Astrocyte of the spinal cord (primary cell): Measurements from ENCODE around the gene GRK5.

Experiments used
- DNase-seq: peaks from one replicate; pipeline ENCODE4 v3.0.0; 2011; ENCODE audit warnings: low read depth, low spot score
- H3K4me3 ChIP-seq: 2 replicates; pipeline ENCODE4 v1.5.1; 2011; ENCODE audit warnings: low read depth, mild to moderate bottlenecking, low read length, moderate library complexity
- CTCF ChIP-seq: IDR thresholded peaks from 2 replicates; pipeline ENCODE4 v1.5.1; 2012; ENCODE audit warnings: low read depth, mild to moderate bottlenecking, low read length, inconsistent platforms
- in situ Hi-C: cut with HindIII; loops from 2 replicates; pipeline ENCODE4 v1.10.0; 2017; ENCODE audit warnings: low sequenced_read_pairs

The GRK5 gene

DNA sequence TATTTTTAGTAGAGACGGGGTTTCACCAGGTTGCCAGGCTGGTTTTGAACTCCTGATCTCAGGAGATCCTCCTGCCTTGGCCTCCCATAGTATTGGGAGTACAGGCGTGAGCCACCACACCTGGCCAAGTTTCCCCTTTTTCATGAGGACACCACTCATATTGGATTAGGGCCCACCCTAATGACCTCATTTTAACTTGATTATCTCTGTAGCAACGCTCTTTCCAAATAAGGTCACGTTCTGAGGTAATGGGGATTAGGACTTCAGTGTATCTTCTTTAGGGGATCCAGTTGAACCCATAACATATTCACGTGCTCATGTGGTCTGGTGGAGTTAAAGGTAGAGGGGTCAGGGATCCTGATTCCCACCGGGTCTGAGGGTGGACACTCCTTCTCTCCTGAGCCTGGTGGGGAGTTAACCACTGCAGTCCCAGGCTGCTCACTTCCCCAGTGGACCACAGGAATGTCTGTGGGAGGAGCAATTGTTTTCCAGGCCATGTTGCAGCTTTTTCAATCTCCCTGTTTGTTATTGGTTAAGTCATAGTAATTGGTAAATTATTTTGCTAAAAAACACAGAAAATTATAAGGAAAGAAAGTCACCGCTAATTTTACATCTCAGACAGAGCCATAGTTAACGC lies 130.5 kb downstream of the GRK5 start:
- in situ Hi-C loops, result no loop called here
- TF ChIP-seq CTCF, result no peak
- peak; percentile 69 for DNase-seq
- no peak overlapping the region for H3K4me3 ChIP-seq

DNA sequence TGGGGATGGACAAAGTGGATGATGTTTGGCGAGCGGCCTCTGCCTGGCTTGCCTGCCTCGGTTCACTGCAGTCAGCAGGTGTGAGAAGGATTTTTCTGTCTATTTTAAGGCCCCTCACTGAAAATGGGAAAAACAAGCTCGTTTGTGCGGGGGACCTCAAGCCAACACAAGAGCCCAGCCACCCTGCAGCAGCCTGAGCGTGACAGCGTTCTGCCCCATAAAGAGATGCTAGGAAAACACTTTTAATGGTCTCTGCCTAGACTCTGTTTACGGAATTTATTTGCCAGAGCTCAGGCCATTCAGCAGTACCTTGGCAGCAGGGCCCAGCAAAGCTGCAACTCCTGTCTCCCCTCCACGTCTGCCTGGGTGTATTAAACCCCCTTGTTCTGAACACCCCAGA lies 131.7 kb downstream of the GRK5 start:
- in situ Hi-C loops, result no loop called here
- no peak overlapping the region for H3K4me3 ChIP-seq
- TF ChIP-seq CTCF, result no peak
- DNase-seq, result no peak

DNA sequence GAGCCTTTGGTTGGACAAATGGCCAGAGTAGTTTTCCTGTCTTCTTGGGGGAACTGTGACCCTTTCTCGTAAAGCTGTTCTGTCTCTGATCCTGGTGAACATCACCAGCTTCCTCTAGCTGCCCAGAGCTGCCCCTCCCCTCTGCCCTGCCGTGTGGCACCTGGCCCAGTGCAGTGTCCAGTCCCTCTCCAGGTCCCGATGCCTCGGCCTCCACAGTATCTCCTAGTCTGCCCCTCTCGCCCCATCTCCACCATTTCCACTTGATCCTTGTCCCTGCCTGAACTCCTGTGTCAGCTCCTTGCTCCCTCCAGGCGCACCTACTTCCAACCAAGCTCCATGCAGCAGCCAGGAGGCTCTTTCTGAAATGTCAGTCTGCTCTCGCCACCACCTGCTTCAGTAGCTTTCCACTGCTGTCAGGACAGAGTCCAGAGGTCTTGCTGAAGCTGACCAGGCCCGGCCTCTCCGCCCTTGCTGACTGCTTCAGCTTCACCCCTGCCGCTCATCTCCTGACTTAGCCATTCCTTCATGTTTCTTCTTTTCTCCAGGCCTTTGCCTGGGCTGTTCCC lies 133.6 kb downstream of the GRK5 start:
- TF ChIP-seq CTCF, result no peak
- DNase-seq, result no peak
- in situ Hi-C loops, result no loop called here
- H3K4me3 ChIP-seq, result no peak overlapping the region

GRCh38 chr10:119341459-119342301 lies 134.3 kb downstream of the GRK5 start:
- no peak overlapping the region for H3K4me3 ChIP-seq
- in situ Hi-C loops, result no loop called here
- no peak for TF ChIP-seq CTCF
- DNase-seq, result peak; percentile 71

DNA sequence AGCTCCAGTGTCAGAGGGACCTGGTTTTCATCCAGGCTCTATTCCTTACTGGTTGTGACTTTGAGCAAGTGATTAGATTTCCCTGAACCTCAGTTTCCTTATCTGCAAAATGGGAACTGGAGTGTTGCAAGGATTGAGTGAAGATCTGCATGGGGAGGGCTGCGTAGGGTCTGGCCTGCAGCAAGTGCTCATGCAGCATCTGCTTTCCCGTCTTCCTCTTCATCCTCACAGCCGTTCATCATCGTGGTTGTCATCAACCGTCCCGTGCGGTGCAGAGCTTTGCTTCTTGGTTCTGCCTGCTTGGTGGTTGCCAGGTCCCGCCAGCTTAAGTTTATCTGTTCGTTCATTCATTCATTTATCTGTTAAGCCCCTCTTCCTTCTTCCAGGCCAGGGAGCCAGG lies 135.0 kb downstream of the GRK5 start:
- no peak for DNase-seq
- no peak for TF ChIP-seq CTCF
- in situ Hi-C loops, result no loop called here
- no peak overlapping the region for H3K4me3 ChIP-seq

DNA sequence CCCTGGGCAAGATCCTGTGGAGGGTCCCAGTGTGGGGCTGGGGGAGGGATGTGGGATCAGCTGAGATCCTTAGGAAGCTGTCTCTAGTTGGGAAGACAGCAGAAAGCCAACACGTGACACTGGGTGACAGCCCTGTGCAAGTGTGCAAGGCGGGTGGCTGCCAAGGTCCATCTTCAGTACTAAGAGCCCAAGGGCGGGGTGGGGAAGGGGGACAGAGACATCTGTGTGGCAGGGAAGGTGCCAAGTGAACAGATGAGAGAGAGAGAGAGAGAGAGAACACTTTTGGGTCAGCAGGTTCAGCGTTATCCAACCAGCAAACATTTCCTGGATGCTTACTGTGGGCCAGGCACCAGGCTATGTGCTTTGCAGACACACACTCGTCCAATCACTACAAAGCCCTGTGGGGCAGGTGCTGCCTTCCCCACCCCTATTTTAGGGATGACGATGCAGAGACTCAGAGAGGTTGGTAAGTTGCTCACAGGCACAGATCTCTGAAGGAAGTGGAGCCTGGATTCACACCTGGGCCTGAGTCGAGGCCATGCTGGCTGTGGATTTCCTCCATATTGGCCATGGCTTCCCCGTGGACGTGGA lies 135.7 kb downstream of the GRK5 start:
- no peak for DNase-seq
- TF ChIP-seq CTCF, result no peak
- H3K4me3 ChIP-seq, result no peak overlapping the region
- in situ Hi-C loops, result no loop called here
